Neural progenitor cell (in vitro differentiated cells): ENCODE data around the gene EDNRA. TPM values are rescaled to one million over a fixed set of nuclear protein-coding genes. Genes with fewer than 3 reads are reported as not detected.

Experiments used
- DNase-seq: peaks from one replicate; pipeline ENCODE4 v3.0.0-alpha.2; 2016; ENCODE audit warnings: low spot score
- H2AFZ ChIP-seq: fragments of 200-600 bp; sonication (generic); replicated peaks from 2 replicates; pipeline ENCODE4 v1.6.1; 2016; ENCODE audit warnings: antibody characterized with exemption
- H3F3A ChIP-seq: fragments of 200-600 bp; sonication (generic); 2 replicates; pipeline ENCODE4 v1.6.1; 2016; ENCODE audit warnings: antibody characterized with exemption, low read depth
- H3K27ac ChIP-seq: fragments of 200-600 bp; sonication (generic); 2 replicates; pipeline ENCODE4 v1.5.1; 2016; ENCODE audit warnings: mild to moderate bottlenecking
- H3K27me3 ChIP-seq: fragments of 200-600 bp; sonication (generic); 2 replicates; pipeline ENCODE4 v1.6.1; 2016; ENCODE audit warnings: mild to moderate bottlenecking, moderate library complexity
- H3K36me3 ChIP-seq: fragments of 200-600 bp; sonication (generic); 2 replicates; pipeline ENCODE4 v1.5.1; 2016
- H3K4me1 ChIP-seq: fragments of 200-600 bp; sonication (generic); 2 replicates; pipeline ENCODE4 v1.6.1; 2016; ENCODE audit warnings: mixed run types
- H3K4me2 ChIP-seq: fragments of 200-600 bp; sonication (generic); 2 replicates; pipeline ENCODE4 v1.6.1; 2016
- H3K4me3 ChIP-seq: fragments of 200-600 bp; sonication (generic); 2 replicates; pipeline ENCODE4 v1.5.1; 2016
- H3K79me2 ChIP-seq: fragments of 200-600 bp; sonication (generic); 2 replicates; pipeline ENCODE4 v1.6.1; 2016; ENCODE audit warnings: low read depth
- H3K9ac ChIP-seq: fragments of 200-600 bp; sonication (generic); 2 replicates; pipeline ENCODE4 v1.6.1; 2016
- H3K9me3 ChIP-seq: fragments of 200-600 bp; sonication (generic); 2 replicates; pipeline ENCODE4 v1.5.1; 2016; ENCODE audit warnings: low read depth
- H4K20me1 ChIP-seq: fragments of 200-600 bp; sonication (generic); 2 replicates; pipeline ENCODE4 v1.6.1; 2016; ENCODE audit warnings: low read depth
- H3K27ac Mint-ChIP-seq: 3 replicates; pipeline ENCODE4 v1.8.0; 2021; ENCODE audit warnings: mixed read lengths
- H3K27me3 Mint-ChIP-seq: 2 replicates; pipeline ENCODE4 v1.8.0; 2022; ENCODE audit warnings: low read depth, mild to moderate bottlenecking, inconsistent platforms, moderate library complexity, mixed read lengths; ENCODE audit not compliant: insufficient read depth
- H3K36me3 Mint-ChIP-seq: 3 replicates; pipeline ENCODE4 v1.8.0; 2021; ENCODE audit warnings: mixed read lengths
- H3K4me1 Mint-ChIP-seq: 3 replicates; pipeline ENCODE4 v1.8.0; 2021; ENCODE audit warnings: mixed read lengths
- H3K4me3 Mint-ChIP-seq: 3 replicates; pipeline ENCODE4 v1.8.0; 2021; ENCODE audit warnings: mild to moderate bottlenecking, moderate library complexity, mixed read lengths
- H3K9me3 Mint-ChIP-seq: 3 replicates; pipeline ENCODE4 v1.8.0; 2020; ENCODE audit warnings: mixed read lengths
- CTCF ChIP-seq: fragments of 200-600 bp; sonication (generic); IDR thresholded peaks from 2 replicates; pipeline ENCODE4 v1.5.1; 2017; ENCODE audit warnings: antibody characterized with exemption, mild to moderate bottlenecking
- EZH2 ChIP-seq: fragments of 200-600 bp; sonication (generic); IDR thresholded peaks from 2 replicates; pipeline ENCODE4 v1.6.1; 2017; ENCODE audit warnings: antibody characterized with exemption, mild to moderate bottlenecking, moderate library complexity
- EZH2phosphoT487 ChIP-seq: fragments of 200-600 bp; sonication (generic); IDR thresholded peaks from 2 replicates; pipeline ENCODE4 v1.6.1; 2017; ENCODE audit warnings: antibody characterized with exemption
- total RNA-seq: library from RNA; depleted of rRNA; stranded (reverse); fragments of >200 nt; gene quantifications from 2 replicates; pipeline ENCODE4 v1.2.3, GENCODE V29; 2015; ENCODE audit warnings: low replicate concordance

The EDNRA gene
- total RNA-seq, 1 donor from 2014 or later = 2.9 TPM

- Histone ChIP-seq H3K4me2 (no peak overlapping the region), H3K9me3 (no peaks in the 10 kb centered on the region), H3K9ac (no peak overlapping the region), H2AFZ (no peak overlapping the region), H3K27me3 (no peaks in the 10 kb centered on the region), H4K20me1 (no peaks in the 10 kb centered on the region), H3K4me3 (no peak overlapping the region), H3K27ac (no peak overlapping the region), H3F3A (no peaks in the 10 kb centered on the region), H3K36me3 (no peaks in the 10 kb centered on the region), H3K4me1 (no peaks in the 10 kb centered on the region), H3K79me2 (no peaks in the 10 kb centered on the region)
- Mint-ChIP-seq H3K4me1 (no peaks in the 10 kb centered on the region), H3K27ac (no peak overlapping the region), H3K27me3 (peaks cover 2% of the 10 kb centered on the region), H3K4me3 (no peak overlapping the region), H3K9me3 (peaks cover 2% of the 10 kb centered on the region), H3K36me3 (no peaks in the 10 kb centered on the region)
- no peak for DNase-seq
- TF ChIP-seq EZH2phosphoT487 = no peak
- no peak for TF ChIP-seq EZH2
- no peak for TF ChIP-seq CTCF
Observed at GRCh38 chr4:147509386-147509785, 28.5 kb downstream of the EDNRA start.

GRCh38 chr4:147510962-147511668 lies 30.2 kb downstream of the EDNRA start:
- Histone ChIP-seq H3K4me1 (no peaks in the 10 kb centered on the region), H3K9me3 (no peaks in the 10 kb centered on the region), H3K27ac (no peak overlapping the region), H3K4me3 (no peak overlapping the region), H3K27me3 (no peaks in the 10 kb centered on the region), H3K79me2 (no peaks in the 10 kb centered on the region), H3K4me2 (no peak overlapping the region), H4K20me1 (no peaks in the 10 kb centered on the region), H2AFZ (no peak overlapping the region), H3F3A (no peaks in the 10 kb centered on the region), H3K9ac (no peak overlapping the region), H3K36me3 (no peaks in the 10 kb centered on the region)
- no peak for DNase-seq
- H3K36me3 Mint-ChIP-seq = no peaks in the 10 kb centered on the region
- peaks cover 2% of the 10 kb centered on the region for H3K27me3 Mint-ChIP-seq
- TF ChIP-seq EZH2phosphoT487 (no peak), EZH2 (no peak), CTCF (no peak)
- no peak overlapping the region for H3K4me3 Mint-ChIP-seq
- H3K4me1 Mint-ChIP-seq = no peaks in the 10 kb centered on the region
- H3K9me3 Mint-ChIP-seq = no peaks in the 10 kb centered on the region
- H3K27ac Mint-ChIP-seq = no peak overlapping the region

GRCh38 chr4:147513091-147513490 lies 32.2 kb downstream of the EDNRA start:
- Histone ChIP-seq H3K27me3 (no peaks in the 10 kb centered on the region), H3K9me3 (no peaks in the 10 kb centered on the region), H3K79me2 (no peaks in the 10 kb centered on the region), H3K4me2 (no peak overlapping the region), H3K27ac (no peak overlapping the region), H3K4me3 (no peak overlapping the region), H4K20me1 (no peaks in the 10 kb centered on the region), H3K4me1 (no peaks in the 10 kb centered on the region), H3F3A (no peaks in the 10 kb centered on the region), H3K36me3 (no peaks in the 10 kb centered on the region), H3K9ac (no peak overlapping the region), H2AFZ (no peak overlapping the region)
- Mint-ChIP-seq H3K36me3 (no peaks in the 10 kb centered on the region), H3K9me3 (no peaks in the 10 kb centered on the region), H3K4me3 (no peak overlapping the region), H3K27me3 (peaks cover 2% of the 10 kb centered on the region), H3K4me1 (no peaks in the 10 kb centered on the region), H3K27ac (no peak overlapping the region)
- TF ChIP-seq EZH2 (no peak), EZH2phosphoT487 (no peak), CTCF (no peak)
- no peak for DNase-seq
